Urinary bladder (tissue), 4 donors: ENCODE results near the gene C19orf81. TPM values are rescaled to one million over a fixed set of nuclear protein-coding genes. Genes with fewer than 3 reads are reported as not detected.

ENCODE experiments used
- DNase-seq: peaks from one replicate; pipeline ENCODE4 v3.0.0-alpha.2; 2015; ENCODE audit errors: extremely low spot score
- H3K27ac ChIP-seq: one replicate; pipeline ENCODE4 v1.5.1; 2013; ENCODE audit warnings: low read depth, mild to moderate bottlenecking, moderate library complexity
- H3K36me3 ChIP-seq: one replicate; pipeline ENCODE4 v1.6.1; 2013; ENCODE audit warnings: mild to moderate bottlenecking, moderate library complexity; ENCODE audit not compliant: insufficient read depth
- H3K4me1 ChIP-seq: one replicate; pipeline ENCODE4 v1.6.1; 2013; ENCODE audit warnings: mild to moderate bottlenecking, moderate library complexity; ENCODE audit not compliant: insufficient read depth
- H3K4me3 ChIP-seq: one replicate; pipeline ENCODE4 v1.5.1; 2013; ENCODE audit warnings: low read depth, low read length
- WGBS: extraction: QIAGEN DNeasy Blood & Tissue Kit; methylation state at CpG from one replicate; pipeline ENCODE4 v1.1.7; 2013; 5-methylcytosine and 5-hydroxymethylcytosine counted together
- polyA plus RNA-seq: library from polyadenylated mRNA; stranded (reverse); fragments of 200-250 nt; gene quantifications from one replicate; pipeline ENCODE4 v1.2.3, GENCODE V29; 2013
- total RNA-seq: library from RNA; depleted of rRNA; stranded (reverse); fragments of >200 nt; gene quantifications from one replicate; pipeline ENCODE4 v1.2.3, GENCODE V29; 2014
- donor health status: healthy with polysubstance abuse.
- donor health status: healthy.

The C19orf81 gene
- total and polyA plus RNA-seq, 2 donors, result 0.94 TPM; not detected in 1

GRCh38 chr19:50658441-50659317 is 9.4 kb downstream of the C19orf81 start:
- no peaks in the 10 kb centered on the region for H3K4me1 ChIP-seq
- 1% methylated on average over 67 of the region's 67 CpGs for WGBS
- H3K4me3 ChIP-seq, result peak overlapping the region; percentile 12
- no peaks in the 10 kb centered on the region for H3K36me3 ChIP-seq
- DNase-seq, result peak; percentile 57
- H3K27ac ChIP-seq, result no peak overlapping the region

GRCh38 chr19:50659318-50660087 is 10.3 kb downstream of the C19orf81 start:
- Histone ChIP-seq H3K27ac (no peak overlapping the region), H3K4me1 (no peaks in the 10 kb centered on the region), H3K4me3 (no peak overlapping the region), H3K36me3 (no peaks in the 10 kb centered on the region)
- no peak for DNase-seq
- 3% methylated on average over 37 of the region's 37 CpGs for WGBS

GRCh38 chr19:50660088-50660366 is 10.8 kb downstream of the C19orf81 start:
- Histone ChIP-seq H3K27ac (no peak overlapping the region), H3K4me1 (no peaks in the 10 kb centered on the region), H3K36me3 (no peaks in the 10 kb centered on the region), H3K4me3 (no peak overlapping the region)
- no peak for DNase-seq
- 14% methylated on average over 6 of the region's 6 CpGs for WGBS

GRCh38 chr19:50661023-50661422 is 11.8 kb downstream of the C19orf81 start:
- 79% methylated on average over 10 of the region's 10 CpGs for WGBS
- no peaks in the 10 kb centered on the region for H3K36me3 ChIP-seq
- no peak overlapping the region for H3K4me3 ChIP-seq
- H3K4me1 ChIP-seq, result no peaks in the 10 kb centered on the region
- DNase-seq, result no peak
- H3K27ac ChIP-seq, result no peak overlapping the region

GRCh38 chr19:50661766-50662650 is 12.8 kb downstream of the C19orf81 start:
- Histone ChIP-seq H3K4me1 (peaks cover 2% of the 10 kb centered on the region), H3K4me3 (no peak overlapping the region), H3K36me3 (no peaks in the 10 kb centered on the region), H3K27ac (no peak overlapping the region)
- 65% methylated on average over 49 of the region's 49 CpGs for WGBS
- DNase-seq, result no peak

- 51% methylated on average over 16 of the region's 16 CpGs for WGBS
- Histone ChIP-seq H3K27ac (no peak overlapping the region), H3K36me3 (no peaks in the 10 kb centered on the region), H3K4me1 (peaks cover 2% of the 10 kb centered on the region), H3K4me3 (no peak overlapping the region)
- no peak for DNase-seq
Observed at GRCh38 chr19:50662651-50663481, 13.6 kb downstream of the C19orf81 start.

GRCh38 chr19:50663482-50663790 is 14.2 kb downstream of the C19orf81 start:
- WGBS, result 93% methylated on average over 1 of the region's 1 CpG
- no peaks in the 10 kb centered on the region for H3K36me3 ChIP-seq
- no peak for DNase-seq

GRCh38 chr19:50664204-50664603 is 15.0 kb downstream of the C19orf81 start:
- Histone ChIP-seq H3K36me3 (no peaks in the 10 kb centered on the region), H3K4me3 (no peak overlapping the region), H3K4me1 (peaks cover 4% of the 10 kb centered on the region), H3K27ac (no peak overlapping the region)
- no peak for DNase-seq
- WGBS, result 84% methylated on average over 6 of the region's 6 CpGs

More at GRCh38 chr19:50663482-50663790, 14.2 kb downstream of the C19orf81 start:
- Histone ChIP-seq H3K4me1 (peaks cover 4% of the 10 kb centered on the region), H3K27ac (no peak overlapping the region), H3K4me3 (no peak overlapping the region)

- Histone ChIP-seq H3K4me1 (peaks cover 4% of the 10 kb centered on the region), H3K36me3 (no peaks in the 10 kb centered on the region), H3K27ac (no peak overlapping the region), H3K4me3 (no peak overlapping the region)
- WGBS, result 14% methylated on average over 47 of the region's 47 CpGs
- DNase-seq, result no peak
Observed at GRCh38 chr19:50666346-50667176, 17.3 kb downstream of the C19orf81 start.

GRCh38 chr19:50667177-50667758 is 18.0 kb downstream of the C19orf81 start:
- Histone ChIP-seq H3K27ac (no peak overlapping the region), H3K4me3 (no peak overlapping the region), H3K4me1 (peaks cover 4% of the 10 kb centered on the region), H3K36me3 (no peaks in the 10 kb centered on the region)
- 3% methylated on average over 56 of the region's 56 CpGs for WGBS
- no peak for DNase-seq

- WGBS, result 3% methylated on average over 58 of the region's 58 CpGs
- DNase-seq, result no peak
- no peaks in the 10 kb centered on the region for H3K36me3 ChIP-seq
- H3K4me3 ChIP-seq, result peak overlapping the region; percentile 11
- peaks cover 4% of the 10 kb centered on the region for H3K4me1 ChIP-seq
- no peak overlapping the region for H3K27ac ChIP-seq
Observed at GRCh38 chr19:50667759-50668231, 18.6 kb downstream of the C19orf81 start.

GRCh38 chr19:50668416-50668815 is 19.2 kb downstream of the C19orf81 start:
- H3K4me3 ChIP-seq, result no peak overlapping the region
- 3% methylated on average over 49 of the region's 49 CpGs for WGBS
- no peaks in the 10 kb centered on the region for H3K36me3 ChIP-seq

More at GRCh38 chr19:50668416-50668815, 19.2 kb downstream of the C19orf81 start:
- Histone ChIP-seq H3K4me1 (peaks cover 4% of the 10 kb centered on the region), H3K27ac (no peak overlapping the region)
- DNase-seq, result no peak
